AML-193 (cell line): ENCODE measurements around the gene MRTFA.
"Not testable (repeated sequence)": the region's sequence is repeated elsewhere in the genome, so short reads cannot be mapped to it uniquely, and the experiment has no call there.

Experiments
- DNase-seq, 2 experiments: peaks; one replicate each; lab custom pipeline; 2025; lab: John Stamatoyannopoulos, UW

The MRTFA gene

DNA sequence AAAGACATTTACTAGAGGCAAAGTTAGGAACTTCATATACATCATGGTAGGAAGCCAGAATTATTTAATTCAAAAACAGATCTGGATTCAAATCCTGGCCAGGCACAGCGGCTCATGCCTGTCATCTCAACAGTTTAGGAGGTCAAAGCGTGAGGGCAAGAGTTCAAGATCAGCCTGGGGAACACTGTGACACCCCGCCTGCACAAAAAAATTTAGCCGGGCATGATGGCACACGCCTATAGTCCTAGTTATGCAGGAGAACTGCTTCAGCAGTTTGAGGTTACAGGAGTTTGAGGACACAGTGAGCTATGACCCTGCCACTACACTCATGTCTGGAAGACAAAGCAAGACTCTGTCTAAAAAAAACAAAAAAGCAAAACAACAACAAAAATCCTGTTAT lies 8.9 kb downstream of the MRTFA start:
- DNase-seq: no peak

DNA sequence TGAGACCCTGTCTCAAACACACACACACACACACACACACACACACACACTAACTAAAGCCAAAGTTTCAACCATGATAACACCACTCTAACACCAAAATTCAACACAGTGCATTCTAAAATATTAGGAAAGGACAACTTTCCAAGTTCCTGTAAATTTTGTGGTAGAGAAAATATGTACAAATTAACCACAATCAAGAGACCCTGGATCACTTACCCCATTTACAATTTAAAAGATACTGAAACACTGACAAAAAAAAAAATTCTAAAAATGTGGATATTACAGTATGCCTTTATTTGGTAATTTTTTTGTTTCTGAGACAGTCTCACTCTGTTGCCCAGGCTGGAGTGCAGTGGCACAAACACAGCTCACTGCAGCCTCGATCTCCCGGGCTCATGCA lies 9.7 kb downstream of the MRTFA start:
- DNase-seq: no peak

DNA sequence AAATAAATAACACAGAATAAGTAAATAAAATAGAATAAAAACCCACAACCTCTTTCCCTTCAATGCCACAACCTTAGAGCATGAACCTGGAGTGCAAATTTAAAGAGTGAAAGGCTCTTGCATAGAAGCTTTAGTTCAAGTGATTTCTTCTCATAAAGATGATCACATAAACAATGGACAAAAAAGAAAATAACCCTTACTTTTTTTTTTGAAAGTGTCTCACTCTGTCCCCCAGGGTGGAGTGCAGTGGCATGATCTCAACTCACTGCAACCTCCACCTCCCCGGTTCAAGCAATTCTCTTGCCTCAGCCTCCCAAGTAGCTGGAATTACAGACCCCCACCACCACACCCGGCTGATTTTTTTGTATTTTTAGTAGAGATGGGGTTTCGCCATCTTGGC lies 10.7 kb downstream of the MRTFA start:
- not testable (repeated sequence) for DNase-seq

DNA sequence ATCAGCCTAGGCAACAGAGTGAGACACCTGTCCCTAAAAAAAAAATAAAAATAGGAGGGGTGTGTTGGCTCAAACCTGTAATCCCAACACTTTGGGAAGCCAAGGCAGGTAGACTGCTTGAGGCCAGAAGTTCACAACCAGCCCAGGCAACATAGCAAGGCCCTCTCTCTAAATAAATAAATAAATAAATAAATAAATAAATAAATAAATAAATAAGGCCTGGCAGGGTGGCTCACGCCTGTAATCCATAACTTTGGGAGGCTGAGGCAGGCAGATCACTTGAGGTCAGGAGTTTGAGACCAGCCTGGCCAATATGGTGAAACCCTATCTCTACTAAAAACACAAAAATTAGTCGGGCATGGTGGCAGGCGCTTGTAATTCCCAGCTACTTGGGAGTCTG lies 11.2 kb downstream of the MRTFA start:
- not testable (repeated sequence) for DNase-seq

DNA sequence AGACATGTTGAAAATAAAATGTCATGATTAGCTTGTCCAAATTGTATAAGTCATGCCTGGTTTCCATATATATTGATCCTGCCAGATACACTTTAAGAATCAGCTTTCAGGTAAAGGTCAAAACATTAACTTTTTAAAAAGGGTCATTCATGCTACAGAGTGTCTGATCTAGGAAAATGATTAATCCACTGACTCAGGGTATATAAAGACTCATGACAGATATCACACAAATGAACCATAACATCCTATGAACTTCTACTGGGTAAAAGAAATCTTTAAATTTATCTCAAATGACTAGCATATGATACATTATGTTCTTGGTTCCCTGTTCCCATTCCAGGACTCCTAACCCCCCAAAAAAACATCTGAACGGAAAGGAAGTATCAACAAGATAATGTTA lies 11.7 kb downstream of the MRTFA start:
- no peak for DNase-seq

DNA sequence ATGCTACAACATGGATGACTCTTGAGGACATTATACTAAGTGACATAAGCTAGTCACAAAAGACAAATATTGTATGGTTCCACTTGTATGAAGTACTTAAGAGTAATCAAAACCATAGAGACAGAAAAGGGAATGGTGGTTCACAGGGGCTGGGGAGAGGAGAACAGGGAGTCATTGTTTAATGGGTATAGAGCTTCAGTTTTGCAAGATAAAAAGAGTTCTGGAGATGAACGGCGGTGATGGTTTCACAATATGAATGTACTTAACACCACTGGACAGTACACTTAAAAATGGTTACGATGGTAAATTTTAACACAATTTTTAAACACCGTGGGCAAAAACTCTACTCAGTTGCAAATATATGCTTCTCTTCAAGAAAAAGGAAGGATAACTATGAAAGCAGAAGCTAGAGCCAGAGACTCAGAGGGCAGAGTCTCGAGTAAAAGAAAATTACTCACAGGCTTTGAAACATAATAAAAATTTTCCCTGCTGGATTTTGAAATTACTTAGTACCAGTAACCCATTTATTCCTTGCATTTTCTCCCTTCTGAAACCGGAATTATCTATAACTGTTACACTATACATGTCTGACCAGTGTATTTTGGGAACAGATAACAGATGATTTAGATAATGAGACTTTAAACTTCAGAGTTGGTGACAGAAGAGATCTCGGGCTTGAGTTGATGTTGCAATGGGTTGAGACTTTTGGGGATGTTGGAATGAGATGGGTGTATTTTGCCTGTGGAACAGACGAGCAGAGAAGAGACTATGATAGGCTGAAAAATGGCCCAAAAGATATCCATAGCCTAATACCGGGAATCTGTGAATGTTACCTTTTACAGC lies 15.0 kb downstream of the MRTFA start:
- DNase-seq: no peak

DNA sequence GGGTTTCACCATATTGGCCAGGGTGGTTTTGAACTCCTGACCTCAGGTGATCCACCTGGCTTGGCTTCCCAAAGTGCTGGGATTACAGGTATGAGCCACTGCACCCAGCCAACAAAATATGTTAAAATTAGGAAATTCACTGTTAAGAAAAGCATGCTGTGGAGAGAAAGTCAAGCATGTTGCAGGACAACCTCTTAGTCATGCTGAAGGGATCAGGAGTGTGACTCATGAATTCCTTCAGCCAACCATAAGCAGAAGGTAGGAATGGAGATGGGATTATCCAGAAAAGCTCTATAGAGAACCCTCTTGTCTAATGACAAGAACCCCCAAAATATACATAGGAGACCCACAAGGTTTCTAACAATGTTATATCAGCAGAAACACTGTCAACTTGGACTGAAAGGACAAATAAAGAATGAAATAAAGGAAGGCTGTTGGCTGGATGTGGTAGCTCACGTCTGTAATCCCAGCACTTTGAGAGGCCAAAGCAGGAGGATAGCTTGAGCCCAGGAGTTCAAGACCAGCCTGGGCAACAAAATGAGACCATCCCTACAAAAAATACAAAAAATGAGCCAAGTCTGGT lies 16.0 kb downstream of the MRTFA start:
- DNase-seq: no peak

DNA sequence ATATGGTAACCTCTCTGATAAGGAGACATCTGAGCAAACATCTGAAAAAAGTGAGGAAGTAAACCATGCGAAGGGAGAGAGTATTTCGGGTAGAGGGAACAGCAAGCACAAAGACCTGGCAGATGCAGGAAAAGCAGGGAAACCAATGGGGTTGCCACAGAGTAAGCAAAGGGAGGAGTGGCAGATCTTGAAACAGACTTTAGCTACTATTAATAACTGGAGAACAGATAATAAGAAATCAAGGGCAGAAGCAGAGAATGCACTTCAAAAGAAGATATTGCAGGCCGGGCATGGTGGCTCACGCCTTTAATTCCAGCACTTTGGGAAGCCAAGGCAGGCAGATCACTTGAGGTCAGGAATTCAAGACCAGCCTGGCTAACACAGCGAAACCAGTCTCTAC lies 18.1 kb downstream of the MRTFA start:
- no peak for DNase-seq

DNA sequence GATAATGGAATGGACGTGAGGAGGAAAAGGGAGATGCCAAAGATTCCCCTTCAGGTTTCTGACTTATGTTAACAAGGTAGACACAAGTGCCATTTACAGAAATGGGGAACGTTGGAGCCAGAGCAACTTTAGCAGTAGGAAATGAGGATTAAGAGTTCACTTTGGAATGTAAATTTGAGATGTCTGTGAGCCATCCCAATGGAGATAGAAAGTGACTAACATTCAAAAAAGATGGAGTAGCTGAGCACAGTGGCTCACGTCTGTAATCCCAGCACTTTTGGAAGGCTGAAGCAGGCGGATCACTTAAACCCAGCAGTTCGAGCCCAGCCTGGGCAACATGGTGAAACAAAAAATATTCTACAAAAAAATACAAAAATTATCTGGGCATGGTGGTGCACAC lies 19.9 kb downstream of the MRTFA start:
- no peak for DNase-seq

DNA sequence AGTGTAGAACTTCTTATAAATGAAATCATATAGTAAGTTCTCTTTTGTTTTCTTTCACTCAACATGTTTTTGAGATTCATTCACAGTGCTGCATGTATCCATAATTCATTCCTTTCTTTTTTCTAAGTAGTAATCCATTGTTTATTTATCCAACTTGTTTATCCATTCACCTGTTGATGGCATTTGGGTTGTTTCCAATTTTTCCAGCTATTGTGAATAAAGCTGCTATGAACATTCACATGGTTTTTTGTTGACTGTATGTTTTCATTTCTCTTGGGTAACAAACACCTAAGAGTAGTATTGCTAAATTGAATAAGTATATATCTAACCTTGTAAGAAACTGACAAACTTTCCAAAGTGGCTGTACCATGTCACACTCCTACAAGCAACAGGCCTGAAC lies 23.5 kb downstream of the MRTFA start:
- DNase-seq: no peak

DNA sequence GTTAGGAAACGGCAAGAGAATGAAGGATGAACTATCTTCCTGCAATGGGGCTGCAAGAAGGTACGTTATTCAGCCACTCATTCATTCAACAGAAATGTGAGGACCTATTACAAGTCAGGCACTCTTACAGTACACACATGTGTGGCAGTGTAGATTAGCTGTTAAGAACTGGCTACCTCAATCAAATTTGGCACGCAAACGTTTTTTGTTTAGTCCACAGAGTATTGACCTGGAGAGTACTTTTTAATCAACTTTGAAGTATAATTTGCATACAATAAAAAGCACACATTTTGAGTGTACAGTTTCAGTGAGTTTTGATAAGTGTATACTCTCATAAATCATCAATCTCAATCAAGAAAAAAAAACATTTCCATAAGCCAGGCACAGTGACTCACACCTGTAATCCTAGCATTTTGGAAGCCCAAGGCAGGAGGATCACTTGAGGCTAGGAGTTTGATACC lies 24.2 kb downstream of the MRTFA start:
- DNase-seq: no peak

DNA sequence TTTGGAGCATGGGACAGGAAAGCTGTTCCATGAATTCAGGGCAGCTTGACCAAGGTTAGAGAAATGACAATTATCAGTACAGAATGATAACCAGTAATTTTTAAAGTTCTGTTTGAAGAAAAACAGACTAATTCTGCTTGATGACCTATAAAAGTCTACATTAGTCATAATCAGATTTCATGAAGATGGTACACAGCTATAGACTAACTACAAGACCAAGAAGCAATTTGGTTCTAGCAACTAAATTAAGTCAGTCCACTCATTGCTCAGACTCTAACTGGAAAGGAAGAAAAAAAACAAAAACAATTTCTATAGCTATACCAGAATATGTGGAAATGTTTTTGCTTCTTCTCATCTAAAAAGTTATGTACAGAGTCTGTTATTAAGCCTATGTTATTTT lies 24.9 kb downstream of the MRTFA start:
- DNase-seq: no peak

DNA sequence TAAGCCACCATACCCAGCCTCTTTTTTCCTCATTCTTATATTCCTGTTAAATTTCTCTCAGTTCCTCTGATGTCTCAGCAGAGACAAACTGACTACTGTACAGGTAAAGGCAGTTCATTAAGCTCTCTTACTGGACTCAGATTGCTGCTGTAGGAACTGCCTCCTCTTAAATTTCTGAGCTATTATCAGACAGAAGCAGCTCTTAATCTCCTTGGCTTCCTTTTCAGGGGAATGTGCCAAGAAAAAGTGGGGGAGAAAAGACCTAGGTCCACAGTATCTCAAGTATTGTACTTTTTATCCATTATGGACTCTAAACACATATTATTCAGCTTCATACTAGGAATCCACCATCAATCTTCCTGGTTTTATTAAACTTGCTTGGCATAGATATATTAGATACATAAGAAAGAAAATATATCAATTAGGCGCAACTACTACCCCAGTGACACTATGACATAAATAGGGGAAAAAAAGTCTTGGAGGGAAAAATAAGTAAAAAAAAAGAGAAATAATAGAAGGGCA lies 26.1 kb downstream of the MRTFA start:
- no peak for DNase-seq

DNA sequence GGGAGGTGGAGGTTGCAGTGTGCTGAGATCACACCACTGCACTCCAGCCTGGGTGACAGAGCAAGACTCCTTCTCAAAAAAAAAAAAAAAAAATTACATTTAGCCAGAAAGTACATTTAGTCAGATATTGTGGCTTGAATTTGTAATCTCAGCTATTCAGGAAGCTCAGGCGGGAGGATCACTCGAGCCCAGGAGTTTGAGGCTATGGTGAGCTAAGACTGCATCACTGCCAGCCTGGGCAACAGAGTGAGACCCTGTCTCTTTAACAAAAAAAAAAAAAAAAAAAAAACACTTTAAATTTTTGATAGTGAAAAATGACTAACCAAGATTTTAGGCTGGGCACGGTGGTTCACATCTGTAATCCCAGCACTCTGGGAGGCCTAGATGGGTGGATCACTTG lies 27.3 kb downstream of the MRTFA start:
- DNase-seq: no peak

DNA sequence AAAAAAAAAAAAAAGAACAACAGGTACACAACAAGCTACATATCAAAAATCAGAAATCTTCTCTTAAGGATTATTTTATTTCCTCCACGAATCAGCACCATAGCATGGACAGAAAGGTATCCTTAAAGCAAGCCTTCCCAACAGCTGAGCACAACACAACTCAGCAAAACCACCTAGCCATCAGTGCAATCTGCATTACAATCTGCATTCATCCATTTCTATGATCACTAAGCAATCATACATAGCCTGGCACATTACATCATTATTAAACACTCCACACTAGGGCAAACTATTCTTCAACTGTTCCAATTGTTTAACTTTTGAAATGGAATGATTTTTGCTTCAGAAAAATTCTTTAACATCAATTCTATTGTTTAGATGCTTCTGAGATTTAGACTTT lies 29.0 kb downstream of the MRTFA start:
- DNase-seq: no peak

DNA sequence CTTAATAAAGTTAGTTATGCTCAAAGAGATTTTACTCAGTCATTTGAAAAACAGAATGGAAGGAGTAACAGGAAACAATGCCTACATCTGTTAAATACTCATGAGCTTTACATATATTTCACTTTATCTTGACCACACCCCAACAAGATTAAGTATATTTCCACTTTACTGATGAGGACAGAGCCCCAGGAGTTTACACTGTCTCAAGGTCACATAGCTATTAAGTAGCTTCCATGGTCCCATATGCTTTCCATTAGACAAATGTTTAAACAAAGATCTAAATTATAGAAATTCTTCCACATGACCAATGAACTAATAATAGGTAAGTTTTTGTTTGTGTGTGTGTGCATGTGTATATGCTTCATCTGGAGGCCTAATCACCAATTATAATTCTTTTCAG lies 30.2 kb downstream of the MRTFA start:
- DNase-seq: no peak

DNA sequence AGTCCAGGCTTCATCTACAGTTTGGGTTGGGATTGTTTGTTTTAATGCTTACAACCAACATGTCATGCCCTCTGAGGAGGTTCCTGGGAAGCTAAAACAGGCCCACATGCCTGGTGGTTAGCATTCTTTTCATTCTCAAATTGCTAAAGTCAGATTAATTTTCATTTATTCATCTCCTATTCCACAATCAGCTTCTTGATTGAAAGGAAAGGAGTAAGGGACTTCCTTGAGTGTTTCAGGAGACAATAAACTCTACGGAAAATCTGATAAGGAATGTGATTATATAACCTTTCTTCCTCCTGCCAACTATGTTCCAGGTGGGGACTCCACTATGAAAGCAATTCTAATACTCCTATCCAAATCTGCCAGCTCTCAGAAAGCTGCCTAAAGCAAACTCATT lies 30.8 kb downstream of the MRTFA start:
- no peak for DNase-seq

DNA sequence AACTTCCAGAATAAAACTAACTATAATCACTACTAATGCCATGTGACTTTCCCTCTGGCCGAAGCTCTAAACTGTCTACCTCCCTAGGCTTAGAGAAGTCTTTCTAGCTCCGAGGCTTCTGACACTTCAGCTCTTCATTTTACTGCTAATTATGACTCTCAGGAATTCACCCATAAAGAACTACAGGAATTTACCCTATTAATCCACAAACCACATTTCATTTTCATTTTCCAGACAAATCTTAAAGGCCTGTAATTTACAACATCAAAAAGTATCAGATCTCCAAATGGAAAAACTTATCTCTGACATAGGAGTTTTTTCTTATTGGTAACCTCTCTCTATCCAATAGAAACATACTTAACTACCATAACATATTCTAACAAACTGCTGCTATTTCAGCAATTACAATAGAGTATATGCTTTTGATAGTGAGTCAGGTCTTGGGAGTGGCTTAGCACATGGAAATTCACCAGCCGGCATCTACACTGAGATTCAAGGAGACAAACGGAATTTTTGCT lies 33.4 kb downstream of the MRTFA start:
- no peak for DNase-seq

DNA sequence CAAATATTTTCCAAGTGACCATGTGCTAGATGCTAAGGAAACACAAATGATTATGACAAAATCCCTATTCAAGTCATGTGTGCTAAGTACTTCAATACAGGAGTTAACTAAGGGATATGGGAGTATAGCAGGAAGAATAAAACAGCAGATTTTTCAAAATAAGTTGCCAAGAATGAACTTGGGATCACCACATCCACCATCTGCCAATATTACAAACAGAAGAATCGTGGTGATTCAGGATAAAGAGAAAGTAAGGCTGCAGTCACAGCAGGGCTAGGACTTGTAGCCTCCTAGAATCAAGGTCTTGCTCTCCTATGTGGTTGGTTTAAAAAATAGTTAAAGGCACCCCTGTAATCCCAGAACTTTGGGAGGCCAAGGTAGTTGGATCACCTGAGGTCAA lies 34.3 kb downstream of the MRTFA start:
- no peak for DNase-seq

DNA sequence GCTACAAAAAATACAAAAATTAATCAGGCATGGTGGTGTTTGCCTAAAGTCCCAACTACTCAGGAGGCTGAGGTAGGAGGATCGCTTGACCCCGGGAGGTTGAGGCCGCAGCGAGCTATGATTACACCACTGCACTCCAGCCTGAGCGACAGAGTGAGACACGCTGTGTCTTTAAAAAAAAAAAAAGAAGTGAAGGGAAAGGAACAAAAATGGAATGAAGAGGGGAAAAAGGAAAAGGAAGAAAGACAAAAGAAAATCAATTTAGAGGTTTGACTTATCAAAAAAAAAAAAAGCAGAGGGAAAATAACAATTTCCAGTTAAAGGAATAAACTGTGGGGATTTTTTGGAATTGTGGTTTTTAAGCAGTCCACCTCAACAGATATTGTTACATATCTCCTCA lies 36.8 kb downstream of the MRTFA start:
- no peak for DNase-seq

DNA sequence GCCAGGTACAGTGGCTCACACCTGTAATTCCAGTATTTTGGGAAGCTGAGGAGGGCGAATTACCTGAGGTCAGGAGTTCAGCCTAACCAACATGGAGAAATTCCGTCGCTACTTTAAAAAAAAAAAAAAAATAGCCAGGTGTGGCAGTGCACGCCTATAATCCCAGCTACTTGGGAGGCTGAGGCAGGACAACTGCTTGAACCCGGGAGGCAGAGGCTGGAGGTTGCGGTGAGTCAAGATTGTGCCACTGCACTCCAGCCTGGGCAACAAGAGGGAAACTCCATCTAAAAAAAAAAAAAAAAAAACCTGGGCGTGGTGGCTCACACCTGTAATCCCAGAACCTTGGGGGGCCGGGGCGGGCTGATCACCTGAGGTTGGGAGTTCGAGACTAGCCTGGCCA lies 37.8 kb downstream of the MRTFA start:
- not testable (repeated sequence) for DNase-seq

DNA sequence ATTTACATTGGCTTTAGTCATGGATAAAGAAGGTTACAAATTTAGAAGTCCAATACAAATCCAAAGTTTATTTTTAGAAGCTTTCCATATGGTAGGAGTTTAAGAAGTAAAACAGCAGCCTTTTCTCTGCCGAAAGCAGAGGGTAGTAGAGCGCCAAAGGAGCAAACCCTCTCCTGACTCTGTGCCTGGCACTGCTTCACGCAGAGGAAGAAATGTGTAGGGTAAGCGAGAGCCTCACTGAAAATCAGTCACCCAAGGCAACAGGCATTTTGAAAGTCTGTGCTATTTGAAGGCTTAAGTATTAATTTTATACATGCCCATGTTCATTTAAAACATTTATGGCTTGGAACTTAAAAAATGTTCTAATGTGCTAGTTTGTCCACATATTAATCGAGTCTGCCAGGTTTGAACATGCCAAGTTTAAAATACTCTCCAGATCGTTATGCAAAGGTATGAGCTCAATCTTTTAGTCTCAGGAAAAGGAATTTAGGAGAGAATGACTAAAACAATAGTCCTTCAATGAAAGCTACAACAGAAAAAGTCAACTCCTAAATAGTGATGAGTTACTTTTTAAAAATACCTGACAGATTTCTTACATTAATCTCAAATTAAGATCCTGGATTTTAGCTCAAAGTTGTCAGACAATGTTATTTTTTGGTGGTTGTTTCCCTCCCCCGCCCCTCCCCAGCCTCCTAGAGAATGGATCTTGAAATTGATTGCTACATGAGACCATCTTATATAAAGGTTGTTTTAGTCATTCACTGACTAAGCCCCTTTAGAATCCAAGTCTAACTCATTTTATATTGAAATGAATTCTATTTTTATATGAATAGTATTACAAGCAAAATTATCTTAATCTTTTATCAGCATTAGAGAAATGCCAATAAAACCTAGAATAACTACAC lies 38.7 kb downstream of the MRTFA start:
- DNase-seq: no peak
